D721Med (cell line): Measurements from ENCODE around the gene A1BG.
A peak's percentile ranks its signal among the peaks of the same experiment; 100 is the strongest.

Experiments
- DNase-seq: peaks from one replicate; pipeline ENCODE4 v3.0.0; 2011; ENCODE audit warnings: low spot score; ENCODE audit not compliant: insufficient read length
- FAIRE-seq: peaks from 2 replicates; lab custom pipeline; 2011; peaks lifted over from hg19 to GRCh38; lab: Jason Lieb, UNC
- CTCF ChIP-seq: IDR thresholded peaks from 2 replicates; pipeline ENCODE4 v1.5.1; 2012; ENCODE audit warnings: mild to moderate bottlenecking, control low read depth; ENCODE audit not compliant: insufficient read depth; ENCODE audit errors: missing control alignments

The A1BG gene

DNA sequence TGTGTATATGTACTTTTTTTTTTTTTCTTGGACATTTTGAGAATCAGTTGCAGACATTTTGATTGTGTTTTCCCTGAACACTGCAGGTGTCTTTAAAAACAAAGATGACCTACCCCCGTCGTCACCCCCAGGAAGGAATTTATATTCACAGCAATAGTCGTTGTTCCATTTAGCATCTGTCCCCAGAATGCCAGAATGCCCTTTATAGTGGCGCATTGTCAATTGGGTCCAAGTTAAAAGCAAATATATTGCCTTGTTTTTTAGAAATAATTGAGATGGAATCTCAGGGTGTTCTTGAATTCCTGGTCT lies 40.4 kb upstream of the A1BG start:
- no peak for FAIRE-seq
- no peak for TF ChIP-seq CTCF

GRCh38 chr19:58392945-58393724 lies 39.8 kb upstream of the A1BG start:
- DNase-seq (no peak), FAIRE-seq (no peak)
- TF ChIP-seq CTCF, result no peak

More for the DNA sequence above, 40.4 kb upstream of the A1BG start:
- no peak for DNase-seq

- no peak for TF ChIP-seq CTCF
- no peak for FAIRE-seq
These were observed 34.9 kb upstream of the A1BG start for GRCh38 chr19:58388175-58388526.

GRCh38 chr19:58387338-58388174 lies 34.3 kb upstream of the A1BG start:
- DNase-seq, result no peak
- no peak for FAIRE-seq

More at GRCh38 chr19:58388175-58388526, 34.9 kb upstream of the A1BG start:
- DNase-seq, result no peak

DNA sequence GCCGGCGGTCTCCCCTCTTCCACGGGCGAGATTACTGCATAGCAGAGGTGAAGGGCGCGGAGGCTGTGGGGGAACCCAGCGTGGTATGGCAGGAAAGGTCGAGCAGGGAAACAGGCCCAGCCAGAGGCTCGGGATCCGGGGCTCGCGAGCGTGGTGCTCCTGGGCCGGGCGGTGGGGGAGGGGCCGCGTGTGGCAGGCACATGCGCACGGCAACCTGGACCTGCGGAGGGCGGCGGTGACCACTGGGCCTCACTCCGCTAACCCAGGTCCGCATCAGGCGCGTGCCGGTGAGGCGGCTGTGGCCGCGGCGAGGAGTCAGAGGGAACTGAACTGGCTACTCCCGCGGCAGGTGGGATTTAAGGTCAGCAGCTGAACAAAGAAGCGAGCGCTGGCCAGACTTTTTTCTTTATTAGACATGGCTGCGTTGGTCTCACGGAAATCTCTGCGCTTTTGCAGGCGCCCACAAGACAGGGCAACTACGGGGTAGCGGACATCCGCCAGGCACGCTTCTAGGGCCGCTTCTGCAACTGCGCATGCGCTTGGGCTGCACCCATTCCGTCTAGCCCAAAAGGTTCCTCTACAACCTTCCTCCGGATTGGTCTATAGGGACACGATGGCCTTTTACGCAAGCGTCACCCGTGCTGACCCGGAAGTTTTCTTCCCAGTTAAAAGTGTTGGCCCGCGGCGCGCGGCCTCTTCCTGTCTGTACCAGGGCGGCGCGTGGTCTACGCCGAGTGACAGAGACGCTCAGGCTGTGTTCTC lies 33.5 kb upstream of the A1BG start, which contains the start of gene RPS5:
TSS of gene RPS5 (plus strand) at position 694 of the 762 bp plus-strand sequence. CDS start 869 bp downstream, outside the sequence.
- peak; percentile 86 for DNase-seq
- FAIRE-seq, result no peak
- no peak for TF ChIP-seq CTCF

More at GRCh38 chr19:58387338-58388174, 34.3 kb upstream of the A1BG start:
- no peak for TF ChIP-seq CTCF

- FAIRE-seq (no peak), DNase-seq (no peak)
These were observed 32.7 kb upstream of the A1BG start for GRCh38 chr19:58385891-58386575.

More at GRCh38 chr19:58385891-58386575, 32.7 kb upstream of the A1BG start:
- TF ChIP-seq CTCF, result no peak
